Adrenal gland (tissue), 5 donors: Measurements from ENCODE around the gene NXNL2.

Experiments used
- POLR2A ChIP-seq, 2 donors: fragments of 450-650 bp; IDR thresholded peaks; one replicate each; pipeline ENCODE4 v1.6.1; 2017; ENCODE audit warnings: antibody characterized with exemption in 2 of 2, mild to moderate bottlenecking in 2 of 2, moderate library complexity in 1 of 2
- TF ChIP-seq, protein P1 (sequence below), 6 experiments: fragments of 450-650 bp in 4 of 6; fragments of 200-600 bp in 2 of 6; sonication (generic) in 1 of 6; IDR thresholded peaks; 1 replicate in 5 of 6; 2 replicates in 1 of 6; pipeline versions ENCODE4 v1.5.1 to v1.8.0; 2016 to 2021; ENCODE audit warnings: antibody characterized with exemption in 6 of 6, mild to moderate bottlenecking in 2 of 6, moderate library complexity in 1 of 6
- donor health status: DM: no; HTN: no; CAD: no.

DNA sequence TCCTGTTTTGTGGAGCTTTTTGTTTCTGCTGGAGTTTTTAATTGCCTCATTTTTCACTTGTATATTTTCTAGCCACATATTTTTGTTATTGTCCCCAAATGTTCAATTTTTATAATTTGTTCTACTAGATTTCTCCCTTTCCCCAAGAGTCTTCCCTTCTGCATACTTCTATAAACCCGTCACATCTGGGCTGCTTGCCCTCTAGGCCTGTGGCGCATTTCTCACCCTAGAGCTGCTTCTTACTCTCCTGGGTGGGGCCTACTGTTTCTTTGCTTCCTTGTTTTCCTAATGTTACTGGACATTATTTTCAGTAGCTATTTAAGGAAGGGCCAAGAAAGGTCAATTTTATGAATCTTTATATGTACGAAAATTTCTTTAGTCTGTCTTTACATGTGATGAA is 51.5 kb downstream of the NXNL2 start:
- TF ChIP-seq POLR2A (IDR thresholded peaks at IDR 0.05), result no peak
- TF ChIP-seq, protein P1, sequence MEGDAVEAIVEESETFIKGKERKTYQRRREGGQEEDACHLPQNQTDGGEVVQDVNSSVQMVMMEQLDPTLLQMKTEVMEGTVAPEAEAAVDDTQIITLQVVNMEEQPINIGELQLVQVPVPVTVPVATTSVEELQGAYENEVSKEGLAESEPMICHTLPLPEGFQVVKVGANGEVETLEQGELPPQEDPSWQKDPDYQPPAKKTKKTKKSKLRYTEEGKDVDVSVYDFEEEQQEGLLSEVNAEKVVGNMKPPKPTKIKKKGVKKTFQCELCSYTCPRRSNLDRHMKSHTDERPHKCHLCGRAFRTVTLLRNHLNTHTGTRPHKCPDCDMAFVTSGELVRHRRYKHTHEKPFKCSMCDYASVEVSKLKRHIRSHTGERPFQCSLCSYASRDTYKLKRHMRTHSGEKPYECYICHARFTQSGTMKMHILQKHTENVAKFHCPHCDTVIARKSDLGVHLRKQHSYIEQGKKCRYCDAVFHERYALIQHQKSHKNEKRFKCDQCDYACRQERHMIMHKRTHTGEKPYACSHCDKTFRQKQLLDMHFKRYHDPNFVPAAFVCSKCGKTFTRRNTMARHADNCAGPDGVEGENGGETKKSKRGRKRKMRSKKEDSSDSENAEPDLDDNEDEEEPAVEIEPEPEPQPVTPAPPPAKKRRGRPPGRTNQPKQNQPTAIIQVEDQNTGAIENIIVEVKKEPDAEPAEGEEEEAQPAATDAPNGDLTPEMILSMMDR (IDR thresholded peaks at IDR 0.05), result no peak
